ENCODE data around the gene THAP4. TPM values are rescaled to one million over a fixed set of nuclear protein-coding genes. Genes with fewer than 3 reads are reported as not detected.

Gene THAP4
- total RNA-seq, 1 experiment from 2014 or later, result 71.2 TPM

DNA sequence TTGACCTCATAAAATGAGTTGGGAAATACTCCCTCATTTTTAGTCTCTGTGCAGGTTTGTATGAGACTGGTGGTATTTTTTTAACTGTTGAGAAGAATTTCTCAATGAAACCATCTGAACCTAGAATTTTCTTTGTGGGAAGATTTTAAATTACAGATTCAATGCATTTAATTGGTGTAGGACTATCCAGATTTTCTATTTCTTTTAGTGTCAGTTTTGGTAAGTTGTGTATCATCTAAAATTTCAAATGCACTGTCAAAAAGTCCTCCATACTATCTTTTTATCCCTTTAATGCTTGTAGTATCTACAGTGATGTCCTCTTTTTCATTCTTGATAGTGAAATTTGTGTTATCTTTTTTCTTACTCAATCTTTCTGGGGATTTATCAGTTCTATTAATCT, 80.2 kb downstream of the THAP4 start:
- intact Hi-C loops (cut with micrococcal nuclease), result loop anchor here (5.0 to 10.0 kb wide), 3 partner anchors 81 to 328 kb away; partner anchors contain the start of genes ATG4B, FARP2 and THAP4

More for the DNA sequence above, 80.2 kb downstream of the THAP4 start:
- no TSS peak for BruUV-seq (replicated peaks)
- Histone ChIP-seq H4K20me1 (ENCODE audit: insufficient read depth) (no peaks in the 10 kb centered on the region), H2AFZ (ENCODE audit: low read depth, low read length, poor library complexity, severe bottlenecking) (no peak overlapping the region), H3K79me2 (ENCODE audit: insufficient read depth, low read length) (peaks cover 20% of the 10 kb centered on the region), H3K36me3 (ENCODE audit: control insufficient read depth in 1 of 2, insufficient read depth in 2 of 2, low read length in 2 of 2) (no peaks in the 10 kb centered on the region), H3K4me3 (replicated peaks in 1 of 2; ENCODE audit: low read depth in 1 of 2, low read length in 2 of 2) (no peak overlapping the region), H3K27ac (ENCODE audit: low read depth, low read length) (no peak overlapping the region), H3K27me3 (ENCODE audit: insufficient read depth, low read length) (no peaks in the 10 kb centered on the region), H3K9me2 (ENCODE audit: insufficient read depth) (no peaks in the 10 kb centered on the region), H3K9me3 (ENCODE audit: control insufficient read depth in 1 of 2, insufficient read depth in 1 of 2, low read depth in 1 of 2, low read length in 2 of 2) (no peaks in the 10 kb centered on the region), H3K4me1 (ENCODE audit: control insufficient read depth in 1 of 2, insufficient read depth in 2 of 2, low read length in 2 of 2) (peaks cover 21 to 47% of the 10 kb centered on the region in 2 experiments; a peak in 3 of 4 replicates), H3K9ac (ENCODE audit: low read length) (no peak overlapping the region), H3K4me2 (ENCODE audit: low read length) (no peak overlapping the region)
- CTCF ChIA-PET, result no interaction called here
- TF ChIP-seq RAD21 (IDR thresholded peaks at IDR 0.05; ENCODE audit: low read depth), result no peak
- no peak for TF ChIP-seq EZH2 (IDR thresholded peaks at IDR 0.05)
- TF ChIP-seq, protein P1, sequence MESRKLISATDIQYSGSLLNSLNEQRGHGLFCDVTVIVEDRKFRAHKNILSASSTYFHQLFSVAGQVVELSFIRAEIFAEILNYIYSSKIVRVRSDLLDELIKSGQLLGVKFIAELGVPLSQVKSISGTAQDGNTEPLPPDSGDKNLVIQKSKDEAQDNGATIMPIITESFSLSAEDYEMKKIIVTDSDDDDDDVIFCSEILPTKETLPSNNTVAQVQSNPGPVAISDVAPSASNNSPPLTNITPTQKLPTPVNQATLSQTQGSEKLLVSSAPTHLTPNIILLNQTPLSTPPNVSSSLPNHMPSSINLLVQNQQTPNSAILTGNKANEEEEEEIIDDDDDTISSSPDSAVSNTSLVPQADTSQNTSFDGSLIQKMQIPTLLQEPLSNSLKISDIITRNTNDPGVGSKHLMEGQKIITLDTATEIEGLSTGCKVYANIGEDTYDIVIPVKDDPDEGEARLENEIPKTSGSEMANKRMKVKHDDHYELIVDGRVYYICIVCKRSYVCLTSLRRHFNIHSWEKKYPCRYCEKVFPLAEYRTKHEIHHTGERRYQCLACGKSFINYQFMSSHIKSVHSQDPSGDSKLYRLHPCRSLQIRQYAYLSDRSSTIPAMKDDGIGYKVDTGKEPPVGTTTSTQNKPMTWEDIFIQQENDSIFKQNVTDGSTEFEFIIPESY (IDR thresholded peaks at IDR 0.05; ENCODE audit: extremely low read depth, insufficient replicate concordance, low read length), result no peak
- TF ChIP-seq POLR2A (IDR thresholded peaks at IDR 0.05; ENCODE audit: borderline replicate concordance, extremely low read depth, insufficient read depth, insufficient read length), result no peak
- TF ChIP-seq POLR2AphosphoS5 (IDR thresholded peaks at IDR 0.05; ENCODE audit: low read depth, low read length), result no peak
- TF ChIP-seq, protein P2, sequence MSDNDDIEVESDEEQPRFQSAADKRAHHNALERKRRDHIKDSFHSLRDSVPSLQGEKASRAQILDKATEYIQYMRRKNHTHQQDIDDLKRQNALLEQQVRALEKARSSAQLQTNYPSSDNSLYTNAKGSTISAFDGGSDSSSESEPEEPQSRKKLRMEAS (IDR thresholded peaks at IDR 0.05), result no peak
- TF ChIP-seq ZFX (IDR thresholded peaks at IDR 0.05), result no peak
- no peak for TF ChIP-seq CEBPB (IDR thresholded peaks at IDR 0.05; ENCODE audit: low read depth)
- TF ChIP-seq ZNF274 (IDR thresholded peaks at IDR 0.05; ENCODE audit: low read depth, low read length), result no peak
- TF ChIP-seq EZH2phosphoT487 (IDR thresholded peaks at IDR 0.05; ENCODE audit: borderline replicate concordance), result no peak
- TF ChIP-seq, protein P3, sequence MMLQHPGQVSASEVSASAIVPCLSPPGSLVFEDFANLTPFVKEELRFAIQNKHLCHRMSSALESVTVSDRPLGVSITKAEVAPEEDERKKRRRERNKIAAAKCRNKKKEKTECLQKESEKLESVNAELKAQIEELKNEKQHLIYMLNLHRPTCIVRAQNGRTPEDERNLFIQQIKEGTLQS (IDR thresholded peaks at IDR 0.05), result no peak
- no peak for TF ChIP-seq EGR1 (IDR thresholded peaks at IDR 0.05; ENCODE audit: low read depth)
- TF ChIP-seq SP1 (IDR thresholded peaks at IDR 0.05; ENCODE audit: low read depth), result no peak
- TF ChIP-seq, protein P4, sequence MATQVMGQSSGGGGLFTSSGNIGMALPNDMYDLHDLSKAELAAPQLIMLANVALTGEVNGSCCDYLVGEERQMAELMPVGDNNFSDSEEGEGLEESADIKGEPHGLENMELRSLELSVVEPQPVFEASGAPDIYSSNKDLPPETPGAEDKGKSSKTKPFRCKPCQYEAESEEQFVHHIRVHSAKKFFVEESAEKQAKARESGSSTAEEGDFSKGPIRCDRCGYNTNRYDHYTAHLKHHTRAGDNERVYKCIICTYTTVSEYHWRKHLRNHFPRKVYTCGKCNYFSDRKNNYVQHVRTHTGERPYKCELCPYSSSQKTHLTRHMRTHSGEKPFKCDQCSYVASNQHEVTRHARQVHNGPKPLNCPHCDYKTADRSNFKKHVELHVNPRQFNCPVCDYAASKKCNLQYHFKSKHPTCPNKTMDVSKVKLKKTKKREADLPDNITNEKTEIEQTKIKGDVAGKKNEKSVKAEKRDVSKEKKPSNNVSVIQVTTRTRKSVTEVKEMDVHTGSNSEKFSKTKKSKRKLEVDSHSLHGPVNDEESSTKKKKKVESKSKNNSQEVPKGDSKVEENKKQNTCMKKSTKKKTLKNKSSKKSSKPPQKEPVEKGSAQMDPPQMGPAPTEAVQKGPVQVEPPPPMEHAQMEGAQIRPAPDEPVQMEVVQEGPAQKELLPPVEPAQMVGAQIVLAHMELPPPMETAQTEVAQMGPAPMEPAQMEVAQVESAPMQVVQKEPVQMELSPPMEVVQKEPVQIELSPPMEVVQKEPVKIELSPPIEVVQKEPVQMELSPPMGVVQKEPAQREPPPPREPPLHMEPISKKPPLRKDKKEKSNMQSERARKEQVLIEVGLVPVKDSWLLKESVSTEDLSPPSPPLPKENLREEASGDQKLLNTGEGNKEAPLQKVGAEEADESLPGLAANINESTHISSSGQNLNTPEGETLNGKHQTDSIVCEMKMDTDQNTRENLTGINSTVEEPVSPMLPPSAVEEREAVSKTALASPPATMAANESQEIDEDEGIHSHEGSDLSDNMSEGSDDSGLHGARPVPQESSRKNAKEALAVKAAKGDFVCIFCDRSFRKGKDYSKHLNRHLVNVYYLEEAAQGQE (IDR thresholded peaks at IDR 0.05; ENCODE audit: low read depth), result no peak
- TF ChIP-seq FOSL1 (IDR thresholded peaks at IDR 0.05; ENCODE audit: low read depth), result no peak
- TF ChIP-seq ELF1 (IDR thresholded peaks at IDR 0.05; ENCODE audit: borderline replicate concordance, low read depth), result no peak
- POLR2A ChIA-PET, result no interaction called here
- RAD21 ChIA-PET (ENCODE audit: low non-redundant PET in 1 of 2, low total read pairs in 2 of 2, uncharacterized antibody in 2 of 2, unreplicated experiment in 2 of 2), result no interaction called here
- no peak for ATAC-seq
- no peak for DNase-seq (ENCODE audit: low read depth, low spot score)

All from HCT116 (cell line).